Fibroblast of lung (primary cell): ENCODE data around the gene CAMK2B.

Experiments
- EZH2 ChIP-seq: IDR thresholded peaks from 2 replicates; pipeline ENCODE4 v1.5.1; 2012; ENCODE audit warnings: low read length, control low read depth, mild to moderate bottlenecking; ENCODE audit errors: missing control alignments
- TF ChIP-seq, protein P1 (sequence below), 2 donors: IDR thresholded peaks in 1 of 2; conservative IDR thresholded peaks in 1 of 2; 1 replicate in 1 of 2; 2 replicates in 1 of 2; pipeline ENCODE4 v1.5.1; 2011 to 2012; ENCODE audit warnings: low read length in 2 of 2, control low read depth in 1 of 2, inconsistent platforms in 1 of 2, low read depth in 1 of 2, mild to moderate bottlenecking in 1 of 2

DNA sequence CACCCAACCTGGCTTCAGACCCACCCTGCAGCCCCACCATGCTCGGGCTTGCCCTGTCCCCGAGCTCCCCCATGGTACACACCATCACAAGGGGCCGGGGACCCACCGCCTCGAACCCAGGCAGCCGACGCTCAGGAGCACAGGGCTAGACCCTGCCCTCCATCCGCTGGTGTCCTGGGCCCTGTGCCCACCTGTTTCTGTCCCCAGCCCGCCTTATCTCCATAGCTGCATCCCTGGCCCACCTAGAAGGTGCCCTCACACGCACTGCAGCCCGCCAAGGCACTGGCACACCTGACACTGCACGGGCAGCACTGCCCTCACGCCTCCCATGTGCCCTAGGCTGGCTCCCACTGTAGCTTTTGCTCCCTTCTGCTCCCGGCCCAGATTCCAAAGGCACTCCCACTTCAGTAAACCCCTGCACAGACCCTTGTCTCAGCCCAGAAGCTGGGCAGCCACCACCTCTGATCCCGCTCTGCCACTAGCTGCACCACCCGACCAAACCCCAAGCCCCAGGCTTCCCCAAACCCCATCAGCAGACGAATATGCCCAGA lies 107.5 kb downstream of the CAMK2B start:
- TF ChIP-seq, protein P1, sequence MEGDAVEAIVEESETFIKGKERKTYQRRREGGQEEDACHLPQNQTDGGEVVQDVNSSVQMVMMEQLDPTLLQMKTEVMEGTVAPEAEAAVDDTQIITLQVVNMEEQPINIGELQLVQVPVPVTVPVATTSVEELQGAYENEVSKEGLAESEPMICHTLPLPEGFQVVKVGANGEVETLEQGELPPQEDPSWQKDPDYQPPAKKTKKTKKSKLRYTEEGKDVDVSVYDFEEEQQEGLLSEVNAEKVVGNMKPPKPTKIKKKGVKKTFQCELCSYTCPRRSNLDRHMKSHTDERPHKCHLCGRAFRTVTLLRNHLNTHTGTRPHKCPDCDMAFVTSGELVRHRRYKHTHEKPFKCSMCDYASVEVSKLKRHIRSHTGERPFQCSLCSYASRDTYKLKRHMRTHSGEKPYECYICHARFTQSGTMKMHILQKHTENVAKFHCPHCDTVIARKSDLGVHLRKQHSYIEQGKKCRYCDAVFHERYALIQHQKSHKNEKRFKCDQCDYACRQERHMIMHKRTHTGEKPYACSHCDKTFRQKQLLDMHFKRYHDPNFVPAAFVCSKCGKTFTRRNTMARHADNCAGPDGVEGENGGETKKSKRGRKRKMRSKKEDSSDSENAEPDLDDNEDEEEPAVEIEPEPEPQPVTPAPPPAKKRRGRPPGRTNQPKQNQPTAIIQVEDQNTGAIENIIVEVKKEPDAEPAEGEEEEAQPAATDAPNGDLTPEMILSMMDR (conservative IDR thresholded peaks at IDR 0.05 in 1 of 2, IDR thresholded peaks at IDR 0.05 in 1 of 2; ENCODE audit: low read depth in 1 of 2, low read length in 2 of 2): no peak
- no peak for TF ChIP-seq EZH2
